GM12874 (cell line): ENCODE results near the gene UTS2B.

Experiments used
- CTCF ChIP-seq: IDR thresholded peaks from 2 replicates; pipeline ENCODE4 v1.5.1; 2011; ENCODE audit warnings: low read depth, mild to moderate bottlenecking, control low read depth, low read length, moderate library complexity; ENCODE audit not compliant: insufficient read depth

Gene UTS2B

GRCh38 chr3:191260431-191261303, 69.7 kb downstream of the UTS2B start:
- no peak for TF ChIP-seq CTCF

- TF ChIP-seq CTCF, result no peak
Measured at GRCh38 chr3:191259486-191259885, 70.8 kb downstream of the UTS2B start.

- TF ChIP-seq CTCF, result no peak
Measured at GRCh38 chr3:191257286-191257685, 73.0 kb downstream of the UTS2B start.

- no peak for TF ChIP-seq CTCF
Measured at GRCh38 chr3:191256405-191256804, 73.9 kb downstream of the UTS2B start.

GRCh38 chr3:191255156-191255555, 75.2 kb downstream of the UTS2B start:
- no peak for TF ChIP-seq CTCF

GRCh38 chr3:191254098-191254873, 76.0 kb downstream of the UTS2B start:
- TF ChIP-seq CTCF, result no peak

GRCh38 chr3:191253089-191253799, 77.1 kb downstream of the UTS2B start:
- no peak for TF ChIP-seq CTCF
